Sigmoid colon (tissue), 4 donors: Measurements from ENCODE around the gene BIN1.

Source experiments
- EP300 ChIP-seq, 4 donors: sonication (generic); formaldehyde crosslinking; IDR thresholded peaks; one replicate each; pipeline ENCODE4 v1.6.1; 2017; ENCODE audit warnings: antibody characterized with exemption in 4 of 4
- POLR2A ChIP-seq, 2 donors: fragments of 450-650 bp; IDR thresholded peaks; one replicate each; pipeline ENCODE4 v1.6.1; 2016; ENCODE audit warnings: antibody characterized with exemption in 2 of 2, mild to moderate bottlenecking in 2 of 2, moderate library complexity in 2 of 2
- TF ChIP-seq, protein P1 (sequence below), 4 experiments: fragments of 450-650 bp in 3 of 4; fragments of 200-600 bp in 1 of 4; IDR thresholded peaks; one replicate each; pipeline ENCODE4 v1.5.1; 2016 to 2019; ENCODE audit warnings: antibody characterized with exemption in 4 of 4, mild to moderate bottlenecking in 3 of 4, moderate library complexity in 2 of 4

DNA sequence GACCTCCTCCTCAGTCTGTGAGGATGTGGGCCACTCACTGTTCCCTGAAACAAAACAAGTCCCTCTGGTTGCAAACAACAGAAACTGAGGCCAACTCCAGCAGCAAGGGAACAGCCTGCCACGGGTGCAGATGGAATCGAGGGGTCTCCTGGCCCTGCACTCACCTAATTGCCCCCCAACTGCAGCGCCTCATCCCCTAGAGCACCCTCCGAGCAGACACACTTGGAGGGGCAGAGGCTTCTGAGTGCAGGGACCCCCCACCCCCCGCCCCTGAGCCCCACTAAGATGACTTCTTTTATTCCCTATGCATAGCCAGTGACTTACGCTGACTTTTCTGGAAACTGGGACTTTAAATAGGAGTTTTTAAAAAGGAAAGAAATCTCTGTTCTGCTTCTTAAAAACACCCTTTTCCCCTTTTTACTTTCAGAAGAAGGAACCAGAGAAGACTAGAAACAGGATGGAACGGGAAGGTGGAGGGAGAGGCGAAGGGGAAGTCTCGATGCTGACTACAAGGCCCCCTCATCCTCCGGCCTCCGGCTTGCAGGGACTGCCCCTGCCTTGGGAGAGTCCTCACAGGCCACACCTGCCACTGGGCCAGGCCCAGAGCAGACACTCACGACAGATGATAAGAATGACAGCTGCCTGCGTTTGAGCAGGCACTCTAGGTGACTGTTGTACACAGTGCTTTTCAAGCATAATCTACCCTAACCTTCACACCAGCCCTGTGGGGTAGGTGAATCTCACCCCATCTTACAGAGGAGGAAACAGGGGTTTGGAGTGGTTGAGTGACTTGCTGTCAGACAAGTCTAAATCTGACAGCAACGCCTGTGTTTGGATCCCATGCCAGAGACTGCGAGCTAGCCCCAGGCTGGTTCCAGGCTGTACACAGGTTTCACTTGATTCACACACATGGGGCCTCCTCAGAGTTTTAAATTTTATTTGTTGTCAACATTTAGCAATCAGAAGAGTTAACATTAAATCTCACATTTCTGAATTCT lies 28.2 kb upstream of the BIN1 start:
- TF ChIP-seq, protein P1, sequence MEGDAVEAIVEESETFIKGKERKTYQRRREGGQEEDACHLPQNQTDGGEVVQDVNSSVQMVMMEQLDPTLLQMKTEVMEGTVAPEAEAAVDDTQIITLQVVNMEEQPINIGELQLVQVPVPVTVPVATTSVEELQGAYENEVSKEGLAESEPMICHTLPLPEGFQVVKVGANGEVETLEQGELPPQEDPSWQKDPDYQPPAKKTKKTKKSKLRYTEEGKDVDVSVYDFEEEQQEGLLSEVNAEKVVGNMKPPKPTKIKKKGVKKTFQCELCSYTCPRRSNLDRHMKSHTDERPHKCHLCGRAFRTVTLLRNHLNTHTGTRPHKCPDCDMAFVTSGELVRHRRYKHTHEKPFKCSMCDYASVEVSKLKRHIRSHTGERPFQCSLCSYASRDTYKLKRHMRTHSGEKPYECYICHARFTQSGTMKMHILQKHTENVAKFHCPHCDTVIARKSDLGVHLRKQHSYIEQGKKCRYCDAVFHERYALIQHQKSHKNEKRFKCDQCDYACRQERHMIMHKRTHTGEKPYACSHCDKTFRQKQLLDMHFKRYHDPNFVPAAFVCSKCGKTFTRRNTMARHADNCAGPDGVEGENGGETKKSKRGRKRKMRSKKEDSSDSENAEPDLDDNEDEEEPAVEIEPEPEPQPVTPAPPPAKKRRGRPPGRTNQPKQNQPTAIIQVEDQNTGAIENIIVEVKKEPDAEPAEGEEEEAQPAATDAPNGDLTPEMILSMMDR (IDR thresholded peaks at IDR 0.05), result no peak
- no peak for TF ChIP-seq EP300 (IDR thresholded peaks at IDR 0.05)
- TF ChIP-seq POLR2A (IDR thresholded peaks at IDR 0.05), result no peak
